AG08396 (cell line): ENCODE results near the gene RPE65.
"Not testable (repeated sequence)": the region's sequence is repeated elsewhere in the genome, so short reads cannot be mapped to it uniquely, and the experiment has no call there.

Source experiments
- DNase-seq: peaks from one replicate; pipeline ENCODE4 v3.0.0; 2012; ENCODE audit warnings: low spot score, mixed read lengths

Gene RPE65

GRCh38 chr1:68453060-68453670 lies 3.4 kb upstream of the RPE65 start:
- no peak for DNase-seq

- no peak for DNase-seq
These were observed 1.4 kb downstream of the RPE65 start for GRCh38 chr1:68448365-68448764.

- no peak for DNase-seq
These were observed 4.0 kb downstream of the RPE65 start for GRCh38 chr1:68445709-68446108.

- DNase-seq: peak; percentile 58
These were observed 6.8 kb downstream of the RPE65 start for GRCh38 chr1:68442822-68443556.

GRCh38 chr1:68442006-68442405 lies 7.7 kb downstream of the RPE65 start:
- no peak for DNase-seq

- no peak for DNase-seq
These were observed 11.4 kb downstream of the RPE65 start for GRCh38 chr1:68438310-68438709.

- no peak for DNase-seq
These were observed 16.4 kb downstream of the RPE65 start for GRCh38 chr1:68433395-68433794.

- DNase-seq: no peak
These were observed 18.7 kb downstream of the RPE65 start for GRCh38 chr1:68431076-68431475.

- no peak for DNase-seq
These were observed 20.4 kb downstream of the RPE65 start for GRCh38 chr1:68429233-68429808.

GRCh38 chr1:68426594-68426993 lies 23.2 kb downstream of the RPE65 start:
- no peak for DNase-seq

GRCh38 chr1:68421350-68421749 lies 28.4 kb downstream of the RPE65 start:
- DNase-seq: no peak

GRCh38 chr1:68409426-68409825 lies 40.3 kb downstream of the RPE65 start:
- peak; percentile 6 for DNase-seq

- no peak for DNase-seq
These were observed 48.2 kb downstream of the RPE65 start for GRCh38 chr1:68401506-68401905.

- not testable (repeated sequence) for DNase-seq
These were observed 54.2 kb downstream of the RPE65 start for GRCh38 chr1:68395575-68395974.

- DNase-seq: not testable (repeated sequence)
These were observed 57.3 kb downstream of the RPE65 start for GRCh38 chr1:68392474-68392873.

GRCh38 chr1:68385798-68386524 lies 63.8 kb downstream of the RPE65 start:
- DNase-seq: not testable (repeated sequence)

- no peak for DNase-seq
These were observed 64.8 kb downstream of the RPE65 start for GRCh38 chr1:68384872-68385411.

GRCh38 chr1:68384321-68384813 lies 65.4 kb downstream of the RPE65 start:
- peak; percentile 88 for DNase-seq

- no peak for DNase-seq
These were observed 66.7 kb downstream of the RPE65 start for GRCh38 chr1:68383092-68383491.

- no peak for DNase-seq
These were observed 70.7 kb downstream of the RPE65 start for GRCh38 chr1:68379085-68379478.
